Nephron progenitor cell (in vitro differentiated cells): ENCODE measurements around the gene RENBP.

Experiments
- DNase-seq: peaks from one replicate; pipeline ENCODE4 v3.0.0; 2021
- H3K27ac Mint-ChIP-seq: 2 replicates; pipeline ENCODE4 v1.8.0; 2021; ENCODE audit warnings: mild to moderate bottlenecking, moderate library complexity, mixed read lengths
- H3K27me3 Mint-ChIP-seq: 2 replicates; pipeline ENCODE4 v1.8.0; 2021; ENCODE audit warnings: mild to moderate bottlenecking, low read depth, mixed read lengths; ENCODE audit not compliant: poor library complexity
- H3K36me3 Mint-ChIP-seq: 2 replicates; pipeline ENCODE4 v1.8.0; 2021; ENCODE audit warnings: low read depth, mixed read lengths
- H3K4me1 Mint-ChIP-seq: 2 replicates; pipeline ENCODE4 v1.8.0; 2021; ENCODE audit warnings: mixed read lengths
- H3K4me3 Mint-ChIP-seq: 2 replicates; pipeline ENCODE4 v1.8.0; 2021; ENCODE audit warnings: mild to moderate bottlenecking, moderate library complexity, mixed read lengths
- H3K9me3 Mint-ChIP-seq: 2 replicates; pipeline ENCODE4 v1.8.0; 2021; ENCODE audit warnings: mild to moderate bottlenecking, moderate library complexity, mixed read lengths
- CTCF ChIP-seq: fragments of 200-600 bp; sonication (generic); IDR thresholded peaks from 2 replicates; pipeline ENCODE4 v1.5.0; 2021; ENCODE audit warnings: antibody characterized with exemption

RENBP gene

GRCh38 chrX:153951683-153952372, 7.4 kb upstream of the RENBP start:
- no peaks in the 10 kb centered on the region for H3K9me3 Mint-ChIP-seq
- TF ChIP-seq CTCF = no peak

GRCh38 chrX:153950127-153950526, 5.7 kb upstream of the RENBP start:
- peaks cover 54% of the 10 kb centered on the region for H3K36me3 Mint-ChIP-seq
- DNase-seq = no peak
- H3K4me3 Mint-ChIP-seq = peak overlapping the region; percentile 45
- no peak for TF ChIP-seq CTCF
- H3K4me1 Mint-ChIP-seq = peaks cover 48% of the 10 kb centered on the region
- H3K27ac Mint-ChIP-seq = peak overlapping the region; percentile 64
- peaks cover 3% of the 10 kb centered on the region for H3K27me3 Mint-ChIP-seq
- H3K9me3 Mint-ChIP-seq = no peaks in the 10 kb centered on the region

More at GRCh38 chrX:153951683-153952372, 7.4 kb upstream of the RENBP start:
- no peak overlapping the region for H3K4me3 Mint-ChIP-seq
- H3K36me3 Mint-ChIP-seq = peaks cover 60% of the 10 kb centered on the region
- H3K27ac Mint-ChIP-seq = no peak overlapping the region
- H3K27me3 Mint-ChIP-seq = peaks cover 3% of the 10 kb centered on the region
- DNase-seq = no peak
- H3K4me1 Mint-ChIP-seq = peaks cover 48% of the 10 kb centered on the region

GRCh38 chrX:153948847-153949805, 4.7 kb upstream of the RENBP start:
- TF ChIP-seq CTCF = no peak
- H3K27ac Mint-ChIP-seq = peak overlapping the region; percentile 98
- H3K4me3 Mint-ChIP-seq = no peak overlapping the region
- H3K9me3 Mint-ChIP-seq = no peaks in the 10 kb centered on the region
- peaks cover 53% of the 10 kb centered on the region for H3K4me1 Mint-ChIP-seq
- peaks cover 3% of the 10 kb centered on the region for H3K27me3 Mint-ChIP-seq
- H3K36me3 Mint-ChIP-seq = peaks cover 50% of the 10 kb centered on the region
- DNase-seq = no peak

GRCh38 chrX:153948002-153948466, 3.6 kb upstream of the RENBP start:
- TF ChIP-seq CTCF = no peak
- DNase-seq = no peak
- Mint-ChIP-seq H3K36me3 (peaks cover 44% of the 10 kb centered on the region), H3K27ac (peak overlapping the region; percentile 98), H3K4me1 (peaks cover 54% of the 10 kb centered on the region), H3K9me3 (no peaks in the 10 kb centered on the region), H3K27me3 (peaks cover 3% of the 10 kb centered on the region), H3K4me3 (no peak overlapping the region)

- peak overlapping the region; percentile 39 for H3K4me3 Mint-ChIP-seq
- DNase-seq = peak; percentile 79
- peaks cover 51% of the 10 kb centered on the region for H3K4me1 Mint-ChIP-seq
- peak overlapping the region; percentile 98 for H3K27ac Mint-ChIP-seq
- TF ChIP-seq CTCF = peak; percentile 78
- peaks cover 3% of the 10 kb centered on the region for H3K27me3 Mint-ChIP-seq
- H3K9me3 Mint-ChIP-seq = no peaks in the 10 kb centered on the region
- peaks cover 40% of the 10 kb centered on the region for H3K36me3 Mint-ChIP-seq
These were observed 2.7 kb upstream of the RENBP start for GRCh38 chrX:153947009-153947769.
